Muscle layer of colon (tissue), 2 donors: ENCODE results near the gene PNCK.

Experiments used
- H3K27ac ChIP-seq: one replicate; pipeline ENCODE4 v1.7.0; 2013; ENCODE audit warnings: low read depth, mild to moderate bottlenecking, low read length, moderate library complexity
- H3K27me3 ChIP-seq, 2 donors: one replicate each; pipeline ENCODE4 v1.7.0; 2013; ENCODE audit warnings: low read length in 2 of 2, mild to moderate bottlenecking in 2 of 2; ENCODE audit not compliant: insufficient read depth in 2 of 2, control insufficient read depth in 1 of 2
- H3K36me3 ChIP-seq: one replicate; pipeline ENCODE4 v1.7.0; 2013; ENCODE audit warnings: mild to moderate bottlenecking, low read length; ENCODE audit not compliant: insufficient read depth
- H3K4me1 ChIP-seq: one replicate; pipeline ENCODE4 v1.7.0; 2013; ENCODE audit warnings: mild to moderate bottlenecking, low read length; ENCODE audit not compliant: insufficient read depth
- H3K4me3 ChIP-seq, 2 donors: one replicate each; pipeline ENCODE4 v1.7.0; 2013; ENCODE audit warnings: low read length in 2 of 2, low read depth in 1 of 2, mild to moderate bottlenecking in 1 of 2, moderate library complexity in 1 of 2
- H3K9ac ChIP-seq: one replicate; pipeline ENCODE4 v1.7.0; 2013; ENCODE audit warnings: low read length
- H3K9me3 ChIP-seq: one replicate; pipeline ENCODE4 v1.7.0; 2013; ENCODE audit warnings: mild to moderate bottlenecking, low read length
- donor health status: abdominal sarcoma.
- donor health status: Adenocarcinoma of cecum.

Gene PNCK

GRCh38 chrX:153667956-153668396, 5.6 kb downstream of the PNCK start:
- no peak overlapping the region for H3K9ac ChIP-seq
- peaks cover 0 to 23% of the 10 kb centered on the region in 2 donors for H3K27me3 ChIP-seq
- H3K27ac ChIP-seq, result peak overlapping the region; percentile 5
- H3K4me1 ChIP-seq, result no peaks in the 10 kb centered on the region
- H3K4me3 ChIP-seq, result no peak overlapping the region
- H3K9me3 ChIP-seq, result no peaks in the 10 kb centered on the region
- no peaks in the 10 kb centered on the region for H3K36me3 ChIP-seq

GRCh38 chrX:153667281-153667955, 6.2 kb downstream of the PNCK start:
- H3K36me3 ChIP-seq, result no peaks in the 10 kb centered on the region
- H3K27ac ChIP-seq, result no peak overlapping the region
- H3K9ac ChIP-seq, result no peak overlapping the region
- H3K4me1 ChIP-seq, result no peaks in the 10 kb centered on the region
- H3K27me3 ChIP-seq, result peaks cover 0 to 22% of the 10 kb centered on the region in 2 donors
- no peak overlapping the region for H3K4me3 ChIP-seq
- no peaks in the 10 kb centered on the region for H3K9me3 ChIP-seq

GRCh38 chrX:153665726-153666306, 7.8 kb downstream of the PNCK start:
- Histone ChIP-seq H3K9me3 (no peaks in the 10 kb centered on the region), H3K36me3 (no peaks in the 10 kb centered on the region), H3K4me1 (no peaks in the 10 kb centered on the region), H3K9ac (no peak overlapping the region), H3K27ac (no peak overlapping the region), H3K27me3 (peaks cover 9 to 22% of the 10 kb centered on the region in 2 donors), H3K4me3 (no peak overlapping the region)

- no peak overlapping the region for H3K27ac ChIP-seq
- H3K9me3 ChIP-seq, result no peaks in the 10 kb centered on the region
- no peak overlapping the region for H3K9ac ChIP-seq
- peaks cover 9 to 14% of the 10 kb centered on the region in 2 donors for H3K27me3 ChIP-seq
- no peak overlapping the region for H3K4me3 ChIP-seq
- H3K36me3 ChIP-seq, result no peaks in the 10 kb centered on the region
- no peaks in the 10 kb centered on the region for H3K4me1 ChIP-seq
Measured at GRCh38 chrX:153662266-153662665, 11.3 kb downstream of the PNCK start.

- Histone ChIP-seq H3K27me3 (peaks cover 9% of the 10 kb centered on the region in 2 donors), H3K27ac (no peak overlapping the region), H3K4me3 (no peak overlapping the region), H3K36me3 (no peaks in the 10 kb centered on the region), H3K4me1 (no peaks in the 10 kb centered on the region), H3K9me3 (peaks cover 3% of the 10 kb centered on the region), H3K9ac (no peak overlapping the region)
Measured at GRCh38 chrX:153659268-153659667, 14.3 kb downstream of the PNCK start.

GRCh38 chrX:153657161-153657560, 16.5 kb downstream of the PNCK start:
- Histone ChIP-seq H3K27ac (no peak overlapping the region), H3K27me3 (peaks cover 9% of the 10 kb centered on the region in 2 donors), H3K9me3 (peaks cover 12% of the 10 kb centered on the region), H3K36me3 (no peaks in the 10 kb centered on the region), H3K4me1 (no peaks in the 10 kb centered on the region), H3K9ac (no peak overlapping the region), H3K4me3 (no peak overlapping the region)

GRCh38 chrX:153653556-153653955, 20.1 kb downstream of the PNCK start:
- Histone ChIP-seq H3K9me3 (peaks cover 12% of the 10 kb centered on the region), H3K27me3 (peaks cover 0 to 26% of the 10 kb centered on the region in 2 donors), H3K9ac (no peak overlapping the region), H3K4me3 (no peak overlapping the region), H3K36me3 (no peaks in the 10 kb centered on the region), H3K4me1 (no peaks in the 10 kb centered on the region), H3K27ac (no peak overlapping the region)

- H3K27me3 ChIP-seq, result peaks cover 3 to 43% of the 10 kb centered on the region in 2 donors
- peaks cover 12% of the 10 kb centered on the region for H3K9me3 ChIP-seq
Measured at GRCh38 chrX:153651540-153652079, 22.0 kb downstream of the PNCK start.

GRCh38 chrX:153650959-153651358, 22.7 kb downstream of the PNCK start:
- no peak overlapping the region for H3K27ac ChIP-seq
- no peaks in the 10 kb centered on the region for H3K36me3 ChIP-seq

More at GRCh38 chrX:153651540-153652079, 22.0 kb downstream of the PNCK start:
- Histone ChIP-seq H3K36me3 (no peaks in the 10 kb centered on the region), H3K9ac (no peak overlapping the region), H3K4me1 (no peaks in the 10 kb centered on the region), H3K4me3 (no peak overlapping the region), H3K27ac (no peak overlapping the region)

GRCh38 chrX:153649915-153650782, 23.5 kb downstream of the PNCK start:
- Histone ChIP-seq H3K9me3 (peaks cover 12% of the 10 kb centered on the region), H3K27me3 (peaks cover 15 to 57% of the 10 kb centered on the region in 2 donors), H3K27ac (no peak overlapping the region), H3K4me1 (no peaks in the 10 kb centered on the region), H3K4me3 (no peak overlapping the region), H3K9ac (no peak overlapping the region), H3K36me3 (no peaks in the 10 kb centered on the region)

More at GRCh38 chrX:153650959-153651358, 22.7 kb downstream of the PNCK start:
- Histone ChIP-seq H3K9ac (no peak overlapping the region), H3K27me3 (peaks cover 10 to 49% of the 10 kb centered on the region in 2 donors), H3K9me3 (peaks cover 12% of the 10 kb centered on the region), H3K4me3 (no peak overlapping the region), H3K4me1 (no peaks in the 10 kb centered on the region)
